ENCODE results near the gene EBI3. TPM values are rescaled to one million over a fixed set of nuclear protein-coding genes. Genes with fewer than 3 reads are reported as not detected.
"Not testable (repeated sequence)": the region's sequence is repeated elsewhere in the genome, so short reads cannot be mapped to it uniquely, and the experiment has no call there.

Gene EBI3
- polyA plus RNA-seq, 1 donor (not counting 4 experiments of a cell fraction or from before 2014, with no cell fraction given): 0.05 TPM

- Histone ChIP-seq H3K36me3 (ENCODE audit: control insufficient read depth in 2 of 2, extremely low read depth in 1 of 2, insufficient read depth in 2 of 2, low read length in 2 of 2) (no peaks in the 10 kb centered on the region), H3K4me1 (ENCODE audit: control insufficient read depth, extremely low read depth, insufficient read depth, low read length) (no peaks in the 10 kb centered on the region), H2AFZ (ENCODE audit: control insufficient read depth, low read length) (no peak overlapping the region), H3K27ac (ENCODE audit: control insufficient read depth, insufficient read depth, low read length) (no peak overlapping the region), H3K9me3 (ENCODE audit: control insufficient read depth, low read depth, low read length) (no peaks in the 10 kb centered on the region), H3K27me3 (ENCODE audit: control insufficient read depth, extremely low read depth, insufficient read depth, low read length) (peaks cover 7% of the 10 kb centered on the region), H3K9me1 (ENCODE audit: control insufficient read depth, extremely low read depth, insufficient read depth, low read length) (no peaks in the 10 kb centered on the region), H3K9ac (ENCODE audit: control insufficient read depth, extremely low read depth, insufficient read depth, low read length) (no peak overlapping the region), H3K79me2 (ENCODE audit: control insufficient read depth, insufficient read depth, low read length) (no peaks in the 10 kb centered on the region), H3K4me2 (ENCODE audit: control insufficient read depth, extremely low read depth, insufficient read depth, low read depth, low read length) (no peak overlapping the region), H3K4me3 (ENCODE audit: control insufficient read depth in 2 of 3, extremely low read depth in 1 of 3, insufficient read depth in 2 of 3, low read depth in 1 of 3, low read length in 3 of 3) (no peak overlapping the region), H4K20me1 (ENCODE audit: control insufficient read depth, extremely low read depth, insufficient read depth, low read length) (no peaks in the 10 kb centered on the region)
- no peak for FAIRE-seq
- dilution Hi-C loops (cut with MboI; ENCODE audit: extremely low pct_ligation_motif_present, low sequenced_read_pairs): no loop called here
- TF ChIP-seq CTCF (optimal IDR thresholded peaks at IDR 0.05 in 1 of 3, IDR thresholded peaks at IDR 0.05 in 1 of 3, conservative IDR thresholded peaks at IDR 0.05 in 1 of 3; ENCODE audit: extremely low read depth in 1 of 3, insufficient read depth in 2 of 3, low read length in 3 of 3): no peak
- no peak for TF ChIP-seq EZH2 (IDR thresholded peaks at IDR 0.05; ENCODE audit: low read length)
- DNase-seq (ENCODE audit: low read depth, low spot score): no peak
Observed at GRCh38 chr19:4189641-4190040, 39.7 kb upstream of the EBI3 start.

GRCh38 chr19:4192537-4192936 lies 36.8 kb upstream of the EBI3 start:
- FAIRE-seq; H3K79me2 ChIP-seq (ENCODE audit: control insufficient read depth, insufficient read depth, low read length); H3K4me3 ChIP-seq (ENCODE audit: control insufficient read depth in 2 of 3, extremely low read depth in 1 of 3, insufficient read depth in 2 of 3, low read depth in 1 of 3, low read length in 3 of 3); H3K36me3 ChIP-seq (ENCODE audit: control insufficient read depth in 2 of 2, extremely low read depth in 1 of 2, insufficient read depth in 2 of 2, low read length in 2 of 2); H3K4me1 ChIP-seq (ENCODE audit: control insufficient read depth, extremely low read depth, insufficient read depth, low read length); H2AFZ ChIP-seq (ENCODE audit: control insufficient read depth, low read length); H4K20me1 ChIP-seq (ENCODE audit: control insufficient read depth, extremely low read depth, insufficient read depth, low read length); H3K9me1 ChIP-seq (ENCODE audit: control insufficient read depth, extremely low read depth, insufficient read depth, low read length); H3K9ac ChIP-seq (ENCODE audit: control insufficient read depth, extremely low read depth, insufficient read depth, low read length); DNase-seq (ENCODE audit: low read depth, low spot score); H3K9me3 ChIP-seq (ENCODE audit: control insufficient read depth, low read depth, low read length); H3K4me2 ChIP-seq (ENCODE audit: control insufficient read depth, extremely low read depth, insufficient read depth, low read depth, low read length); H3K27ac ChIP-seq (ENCODE audit: control insufficient read depth, insufficient read depth, low read length); dilution Hi-C loops (cut with MboI; ENCODE audit: extremely low pct_ligation_motif_present, low sequenced_read_pairs): not testable (repeated sequence)
- peaks cover 10% of the 10 kb centered on the region for H3K27me3 ChIP-seq (ENCODE audit: control insufficient read depth, extremely low read depth, insufficient read depth, low read length)

- Histone ChIP-seq H3K27ac (ENCODE audit: control insufficient read depth, insufficient read depth, low read length) (no peak overlapping the region), H3K9me3 (ENCODE audit: control insufficient read depth, low read depth, low read length) (no peaks in the 10 kb centered on the region), H3K4me2 (ENCODE audit: control insufficient read depth, extremely low read depth, insufficient read depth, low read depth, low read length) (no peak overlapping the region), H3K27me3 (ENCODE audit: control insufficient read depth, extremely low read depth, insufficient read depth, low read length) (peaks cover 16% of the 10 kb centered on the region), H2AFZ (ENCODE audit: control insufficient read depth, low read length) (no peak overlapping the region), H3K36me3 (ENCODE audit: control insufficient read depth in 2 of 2, extremely low read depth in 1 of 2, insufficient read depth in 2 of 2, low read length in 2 of 2) (no peaks in the 10 kb centered on the region), H3K9ac (ENCODE audit: control insufficient read depth, extremely low read depth, insufficient read depth, low read length) (no peak overlapping the region), H4K20me1 (ENCODE audit: control insufficient read depth, extremely low read depth, insufficient read depth, low read length) (no peaks in the 10 kb centered on the region), H3K79me2 (ENCODE audit: control insufficient read depth, insufficient read depth, low read length) (no peaks in the 10 kb centered on the region), H3K4me1 (ENCODE audit: control insufficient read depth, extremely low read depth, insufficient read depth, low read length) (no peaks in the 10 kb centered on the region), H3K4me3 (ENCODE audit: control insufficient read depth in 2 of 3, extremely low read depth in 1 of 3, insufficient read depth in 2 of 3, low read depth in 1 of 3, low read length in 3 of 3) (no peak overlapping the region), H3K9me1 (ENCODE audit: control insufficient read depth, extremely low read depth, insufficient read depth, low read length) (no peaks in the 10 kb centered on the region)
- DNase-seq (ENCODE audit: low read depth, low spot score) (no peak), FAIRE-seq (no peak)
- TF ChIP-seq EZH2 (IDR thresholded peaks at IDR 0.05; ENCODE audit: low read length): no peak
- dilution Hi-C loops (cut with MboI; ENCODE audit: extremely low pct_ligation_motif_present, low sequenced_read_pairs): no loop called here
Observed at GRCh38 chr19:4194353-4194752, 35.0 kb upstream of the EBI3 start.
